ENCODE results near the gene PARVB. TPM values are rescaled to one million over a fixed set of nuclear protein-coding genes. Genes with fewer than 3 reads are reported as not detected.

PARVB gene
- total RNA-seq, 1 donor from 2014 or later, result 12.7 TPM

- H3K27me3 ChIP-seq, result no peaks in the 10 kb centered on the region
- H3K4me2 ChIP-seq, result no peak overlapping the region
- Mint-ChIP-seq H3K4me3 (no peak overlapping the region), H3K27ac (no peak overlapping the region), H3K4me1 (peaks cover 2% of the 10 kb centered on the region), H3K36me3 (peaks cover 14% of the 10 kb centered on the region), H3K27me3 (ENCODE audit: insufficient read depth, low read depth) (no peaks in the 10 kb centered on the region), H3K9me3 (no peaks in the 10 kb centered on the region)
- H3K36me3 ChIP-seq, result peaks cover 10% of the 10 kb centered on the region
- H3K4me1 ChIP-seq, result no peaks in the 10 kb centered on the region
- TF ChIP-seq CTCF (IDR thresholded peaks at IDR 0.05) (no peak), EZH2 (IDR thresholded peaks at IDR 0.05) (no peak), EZH2phosphoT487 (IDR thresholded peaks at IDR 0.05) (no peak)
- H3F3A ChIP-seq (ENCODE audit: low read depth), result no peaks in the 10 kb centered on the region
- H3K27ac ChIP-seq, result no peak overlapping the region
- H4K20me1 ChIP-seq (ENCODE audit: low read depth), result no peaks in the 10 kb centered on the region
- H3K9me3 ChIP-seq (ENCODE audit: low read depth), result no peaks in the 10 kb centered on the region
- no peak overlapping the region for H3K9ac ChIP-seq
- H3K4me3 ChIP-seq, result no peak overlapping the region
- H3K79me2 ChIP-seq (ENCODE audit: low read depth), result no peaks in the 10 kb centered on the region
- DNase-seq (ENCODE audit: low spot score), result no peak
- no peak overlapping the region for H2AFZ ChIP-seq (replicated peaks)
Measured at GRCh38 chr22:43978558-43978957, 45.5 kb upstream of the PARVB start.

GRCh38 chr22:43980579-43980978 is 43.5 kb upstream of the PARVB start:
- Histone ChIP-seq H3K36me3 (peaks cover 15% of the 10 kb centered on the region), H2AFZ (replicated peaks) (no peak overlapping the region), H3F3A (ENCODE audit: low read depth) (no peaks in the 10 kb centered on the region), H3K4me3 (no peak overlapping the region), H3K9me3 (ENCODE audit: low read depth) (no peaks in the 10 kb centered on the region), H3K27me3 (no peaks in the 10 kb centered on the region), H4K20me1 (ENCODE audit: low read depth) (no peaks in the 10 kb centered on the region), H3K9ac (no peak overlapping the region), H3K4me2 (no peak overlapping the region), H3K79me2 (ENCODE audit: low read depth) (no peaks in the 10 kb centered on the region), H3K27ac (no peak overlapping the region), H3K4me1 (no peaks in the 10 kb centered on the region)
- peaks cover 14% of the 10 kb centered on the region for H3K36me3 Mint-ChIP-seq
- H3K4me3 Mint-ChIP-seq, result no peak overlapping the region
- H3K9me3 Mint-ChIP-seq, result no peaks in the 10 kb centered on the region
- H3K27ac Mint-ChIP-seq, result no peak overlapping the region
- no peak for DNase-seq (ENCODE audit: low spot score)
- H3K4me1 Mint-ChIP-seq, result peaks cover 4% of the 10 kb centered on the region
- TF ChIP-seq EZH2 (IDR thresholded peaks at IDR 0.05) (no peak), EZH2phosphoT487 (IDR thresholded peaks at IDR 0.05) (no peak)
- no peaks in the 10 kb centered on the region for H3K27me3 Mint-ChIP-seq (ENCODE audit: insufficient read depth, low read depth)

- H3K4me3 Mint-ChIP-seq, result no peak overlapping the region
- peaks cover 4% of the 10 kb centered on the region for H3K4me1 Mint-ChIP-seq
Measured at GRCh38 chr22:43980996-43981395, 43.1 kb upstream of the PARVB start.

More at GRCh38 chr22:43980996-43981395, 43.1 kb upstream of the PARVB start:
- Mint-ChIP-seq H3K9me3 (no peaks in the 10 kb centered on the region), H3K27me3 (ENCODE audit: insufficient read depth, low read depth) (no peaks in the 10 kb centered on the region), H3K27ac (no peak overlapping the region), H3K36me3 (peaks cover 11% of the 10 kb centered on the region)
- Histone ChIP-seq H3K27me3 (no peaks in the 10 kb centered on the region), H3K9me3 (ENCODE audit: low read depth) (no peaks in the 10 kb centered on the region), H3K4me1 (no peaks in the 10 kb centered on the region), H3K36me3 (peaks cover 15% of the 10 kb centered on the region), H3K4me2 (no peak overlapping the region), H2AFZ (replicated peaks) (no peak overlapping the region), H3K9ac (no peak overlapping the region), H3K4me3 (no peak overlapping the region), H4K20me1 (ENCODE audit: low read depth) (no peaks in the 10 kb centered on the region), H3K79me2 (ENCODE audit: low read depth) (no peaks in the 10 kb centered on the region), H3K27ac (no peak overlapping the region), H3F3A (ENCODE audit: low read depth) (no peaks in the 10 kb centered on the region)
- no peak for TF ChIP-seq EZH2phosphoT487 (IDR thresholded peaks at IDR 0.05)
- no peak for TF ChIP-seq CTCF (IDR thresholded peaks at IDR 0.05)
- no peak for TF ChIP-seq EZH2 (IDR thresholded peaks at IDR 0.05)
- no peak for DNase-seq (ENCODE audit: low spot score)

All from neural progenitor cell (in vitro differentiated cells).